Smooth muscle cell (in vitro differentiated cells): Measurements from ENCODE around the gene EGR2. TPM values are rescaled to one million over a fixed set of nuclear protein-coding genes. Genes with fewer than 3 reads are reported as not detected.

Experiments
- DNase-seq: peaks from one replicate; lab custom pipeline; 2025; ENCODE audit not compliant: unreplicated experiment; lab: John Stamatoyannopoulos, UW
- H2AFZ ChIP-seq: fragments of 200-600 bp; sonication (generic); 2 replicates; pipeline ENCODE4 v1.6.0; 2016; ENCODE audit warnings: antibody characterized with exemption, low read depth, mild to moderate bottlenecking
- H3F3A ChIP-seq: fragments of 200-600 bp; sonication (generic); 2 replicates; pipeline ENCODE4 v1.6.0; 2017; ENCODE audit warnings: antibody characterized with exemption, low read depth
- H3K27ac ChIP-seq: fragments of 200-600 bp; sonication (generic); 2 replicates; pipeline ENCODE4 v1.5.1; 2016; ENCODE audit warnings: low read depth, mild to moderate bottlenecking
- H3K27me3 ChIP-seq: fragments of 200-600 bp; sonication (generic); 2 replicates; pipeline ENCODE4 v1.6.1; 2016; ENCODE audit warnings: low read depth, mild to moderate bottlenecking
- H3K36me3 ChIP-seq: fragments of 200-600 bp; sonication (generic); 2 replicates; pipeline ENCODE4 v1.5.1; 2016; ENCODE audit warnings: low read depth
- H3K4me1 ChIP-seq: fragments of 200-600 bp; sonication (generic); 2 replicates; pipeline ENCODE4 v1.5.1; 2016; ENCODE audit warnings: low read depth
- H3K4me2 ChIP-seq: fragments of 200-600 bp; sonication (generic); 2 replicates; pipeline ENCODE4 v1.6.0; 2016; ENCODE audit warnings: mild to moderate bottlenecking
- H3K4me3 ChIP-seq: fragments of 200-600 bp; sonication (generic); 2 replicates; pipeline ENCODE4 v1.5.1; 2016; ENCODE audit warnings: mild to moderate bottlenecking
- H3K79me2 ChIP-seq: fragments of 200-600 bp; sonication (generic); 2 replicates; pipeline ENCODE4 v1.6.0; 2016; ENCODE audit warnings: low read depth, mild to moderate bottlenecking
- H3K9ac ChIP-seq: fragments of 200-600 bp; sonication (generic); 2 replicates; pipeline ENCODE4 v1.6.0; 2016; ENCODE audit warnings: low read depth
- H3K9me3 ChIP-seq: fragments of 200-600 bp; sonication (generic); replicated peaks from 2 replicates; pipeline ENCODE4 v1.5.1; 2016; ENCODE audit warnings: low read depth
- H4K20me1 ChIP-seq: fragments of 200-600 bp; sonication (generic); 2 replicates; pipeline ENCODE4 v1.6.0; 2016; ENCODE audit warnings: low read depth
- WGBS: methylation state at CpG from one replicate; pipeline ENCODE4 v1.1.7; 2016; ENCODE audit warnings: low lambda C conversion rate; 5-methylcytosine and 5-hydroxymethylcytosine counted together
- polyA plus RNA-seq: library from polyadenylated mRNA; unstranded; fragments of >200 nt; fragmentation: Nextera tagmentation; extraction: Ambion mirVana; gene quantifications from 2 replicates; pipeline ENCODE4 v1.2.1, GENCODE V29; 2016
- total RNA-seq: library from RNA; depleted of rRNA; stranded (reverse); fragments of >200 nt; gene quantifications from 2 replicates; pipeline ENCODE4 v1.2.3, GENCODE V29; 2014
- TF ChIP-seq, protein P1 (sequence below): fragments of 200-600 bp; sonication (generic); IDR thresholded peaks from 2 replicates; pipeline ENCODE4 v1.5.1; 2017; ENCODE audit warnings: borderline replicate concordance, mild to moderate bottlenecking, antibody characterized with exemption; ENCODE audit not compliant: insufficient read depth, poor library complexity, severe bottlenecking

EGR2 gene
- total and polyA plus RNA-seq, 2 experiments from 2014 or later: 209 to 433 TPM

DNA sequence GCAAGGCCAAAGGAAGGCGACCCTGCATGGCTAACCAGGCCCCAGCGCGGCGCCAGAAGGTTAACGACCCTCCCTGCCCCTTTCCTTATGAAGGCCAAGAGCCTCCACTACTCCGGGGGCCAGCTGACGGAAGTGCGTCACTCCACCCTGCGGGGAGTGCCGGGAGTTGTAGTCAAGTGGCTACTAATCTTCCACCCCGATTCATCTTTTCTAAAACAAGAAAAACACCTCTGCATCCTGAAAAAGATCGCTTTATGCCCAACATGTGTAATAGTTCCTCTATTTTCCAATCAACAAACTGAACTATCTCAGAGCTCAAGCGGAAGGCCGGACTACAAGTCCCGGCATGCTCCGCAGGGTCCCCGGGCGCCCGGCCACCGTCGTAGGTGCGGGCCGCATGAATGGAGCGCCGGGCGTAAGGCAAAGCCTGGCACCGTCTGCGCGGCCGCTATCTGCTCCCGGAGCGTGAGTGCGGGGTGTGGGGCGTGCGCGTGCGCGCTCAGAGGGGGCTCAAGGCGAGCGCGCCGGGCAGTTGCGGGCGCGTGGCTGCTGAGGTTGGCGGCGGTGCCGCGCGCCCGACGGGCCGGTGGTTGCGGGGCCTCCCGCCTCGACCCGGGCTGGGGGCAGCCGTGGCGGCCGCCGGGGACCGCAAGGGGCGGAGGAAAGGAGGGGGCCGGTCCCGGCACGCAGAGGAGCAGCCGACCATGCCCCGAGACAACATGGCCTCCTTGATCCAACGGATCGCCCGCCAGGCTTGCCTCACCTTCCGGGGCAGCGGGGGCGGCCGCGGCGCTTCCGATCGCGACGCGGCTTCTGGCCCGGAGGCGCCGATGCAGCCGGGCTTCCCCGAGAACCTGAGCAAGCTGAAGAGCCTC lies 11.6 kb downstream of the EGR2 start, which contains the start of gene ADO:
ADO (plus strand) TSS at position 365 of the 875 bp plus-strand sequence; CDS start at position 705, 340 bp downstream.
- Histone ChIP-seq H3K9me3 (no peaks in the 10 kb centered on the region), H3K9ac (peak within 1 kb of the TSS; percentile 94), H3K4me2 (peak within 1 kb of the TSS; percentile 92), H3K27ac (peak within 1 kb of the TSS; percentile 99), H3K4me1 (peaks cover 32% of the 10 kb centered on the region), H3K36me3 (no peaks in the 10 kb centered on the region), H3K79me2 (peaks cover 48% of the 10 kb centered on the region), H3K4me3 (peak within 1 kb of the TSS; percentile 75), H3F3A (no peaks in the 10 kb centered on the region), H3K27me3 (no peaks in the 10 kb centered on the region), H4K20me1 (peaks cover 37% of the 10 kb centered on the region), H2AFZ (peak within 1 kb of the TSS; percentile 96)
- under 1% methylated on average over 59 of the region's 87 CpGs for WGBS
- DNase-seq: peak; percentile 63
- TF ChIP-seq, protein P1, sequence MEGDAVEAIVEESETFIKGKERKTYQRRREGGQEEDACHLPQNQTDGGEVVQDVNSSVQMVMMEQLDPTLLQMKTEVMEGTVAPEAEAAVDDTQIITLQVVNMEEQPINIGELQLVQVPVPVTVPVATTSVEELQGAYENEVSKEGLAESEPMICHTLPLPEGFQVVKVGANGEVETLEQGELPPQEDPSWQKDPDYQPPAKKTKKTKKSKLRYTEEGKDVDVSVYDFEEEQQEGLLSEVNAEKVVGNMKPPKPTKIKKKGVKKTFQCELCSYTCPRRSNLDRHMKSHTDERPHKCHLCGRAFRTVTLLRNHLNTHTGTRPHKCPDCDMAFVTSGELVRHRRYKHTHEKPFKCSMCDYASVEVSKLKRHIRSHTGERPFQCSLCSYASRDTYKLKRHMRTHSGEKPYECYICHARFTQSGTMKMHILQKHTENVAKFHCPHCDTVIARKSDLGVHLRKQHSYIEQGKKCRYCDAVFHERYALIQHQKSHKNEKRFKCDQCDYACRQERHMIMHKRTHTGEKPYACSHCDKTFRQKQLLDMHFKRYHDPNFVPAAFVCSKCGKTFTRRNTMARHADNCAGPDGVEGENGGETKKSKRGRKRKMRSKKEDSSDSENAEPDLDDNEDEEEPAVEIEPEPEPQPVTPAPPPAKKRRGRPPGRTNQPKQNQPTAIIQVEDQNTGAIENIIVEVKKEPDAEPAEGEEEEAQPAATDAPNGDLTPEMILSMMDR: no peak

DNA sequence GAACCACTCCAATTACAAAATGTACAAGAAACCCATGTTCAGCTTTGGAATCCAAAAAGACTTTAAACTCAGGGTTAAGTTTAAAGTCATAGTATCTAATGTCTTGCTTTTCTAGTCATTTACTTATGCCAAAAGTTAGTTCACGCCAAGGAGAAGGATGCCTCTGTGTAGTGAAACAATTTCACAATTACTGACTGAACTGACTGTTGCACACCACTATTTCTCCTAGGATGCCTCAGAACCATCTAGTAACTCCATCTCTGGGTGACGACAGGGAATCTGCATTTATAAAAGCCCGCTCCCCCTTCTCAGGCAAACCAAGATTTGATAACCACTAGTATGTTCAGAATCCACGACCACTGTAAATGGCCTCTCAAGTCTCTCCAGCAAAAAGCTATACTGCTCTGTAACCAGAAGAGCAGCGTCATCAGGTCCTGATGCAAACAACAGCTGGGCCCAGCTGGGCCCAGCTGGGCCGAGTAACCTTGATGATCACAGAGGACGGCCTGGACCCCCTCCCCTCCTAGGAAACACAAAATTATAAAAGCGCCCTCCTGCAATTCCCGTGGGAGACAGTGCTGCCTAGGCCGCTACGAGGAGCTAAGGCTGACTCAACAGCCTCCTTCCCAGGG lies 12.3 kb downstream of the EGR2 start:
- Histone ChIP-seq H2AFZ (peak overlapping the region; percentile 96), H3K9ac (peak overlapping the region; percentile 94), H3K4me1 (peaks cover 32% of the 10 kb centered on the region), H3K4me3 (peak overlapping the region; percentile 75), H3K27me3 (no peaks in the 10 kb centered on the region), H3F3A (no peaks in the 10 kb centered on the region), H3K9me3 (no peaks in the 10 kb centered on the region), H3K27ac (peak overlapping the region; percentile 99), H4K20me1 (peaks cover 29% of the 10 kb centered on the region), H3K79me2 (peaks cover 40% of the 10 kb centered on the region), H3K4me2 (peak overlapping the region; percentile 92), H3K36me3 (no peaks in the 10 kb centered on the region)
- DNase-seq: no peak
- TF ChIP-seq, protein P1: no peak
- WGBS: 36% methylated on average over 11 of the region's 11 CpGs

DNA sequence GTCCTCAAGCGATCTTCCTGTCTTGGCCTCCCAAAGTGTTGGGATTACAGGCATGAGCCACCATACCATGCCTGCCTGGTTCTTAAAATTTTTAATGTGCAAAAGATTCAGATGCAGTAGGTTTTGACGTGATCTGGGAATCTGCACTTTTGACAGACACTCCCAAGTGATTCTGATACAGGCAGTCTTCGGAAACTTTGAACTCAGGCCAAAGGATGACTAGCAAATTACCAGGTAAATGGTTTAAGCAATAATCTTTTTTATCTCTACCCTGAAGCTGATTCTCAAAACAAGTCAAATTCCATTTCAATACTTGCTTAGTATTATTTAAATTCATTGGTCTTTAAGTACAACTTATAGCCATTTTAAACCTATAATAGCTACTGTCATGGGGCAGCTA lies 14.3 kb downstream of the EGR2 start:
- no peaks in the 10 kb centered on the region for H3K27me3 ChIP-seq
- DNase-seq: no peak
- no peak overlapping the region for H3K4me2 ChIP-seq
- H3K27ac ChIP-seq: no peak overlapping the region
- WGBS: 97% methylated on average over 3 of the region's 3 CpGs
- peaks cover 21% of the 10 kb centered on the region for H3K79me2 ChIP-seq
- no peak overlapping the region for H2AFZ ChIP-seq
- no peaks in the 10 kb centered on the region for H3K36me3 ChIP-seq
- TF ChIP-seq, protein P1: no peak
- H3K4me1 ChIP-seq: peaks cover 17% of the 10 kb centered on the region
- no peaks in the 10 kb centered on the region for H3F3A ChIP-seq
- peaks cover 10% of the 10 kb centered on the region for H4K20me1 ChIP-seq
- H3K4me3 ChIP-seq: no peak overlapping the region
- H3K9ac ChIP-seq: no peak overlapping the region
- no peaks in the 10 kb centered on the region for H3K9me3 ChIP-seq
